Peyer's patch (tissue), 4 donors: ENCODE measurements around the gene DNMT3B. TPM values are rescaled to one million over a fixed set of nuclear protein-coding genes. Genes with fewer than 3 reads are reported as not detected.

Source experiments
- DNase-seq, 3 donors: peaks; one replicate each; pipeline ENCODE4 v3.0.0-alpha.2; 2017 to 2019
- H3K27ac ChIP-seq, 4 donors: fragments of 200-600 bp; sonication (generic); one replicate each; pipeline ENCODE4 v1.5.1; 2016 to 2019
- H3K27me3 ChIP-seq, 2 donors: fragments of 200-600 bp; sonication (generic); one replicate each; pipeline ENCODE4 v1.5.1; 2019
- H3K36me3 ChIP-seq, 3 donors: fragments of 200-600 bp; sonication (generic); one replicate each; pipeline ENCODE4 v1.5.1; 2016 to 2019
- H3K4me1 ChIP-seq, 4 donors: fragments of 200-600 bp; sonication (generic); one replicate each; pipeline ENCODE4 v1.5.1; 2016 to 2019
- H3K4me3 ChIP-seq, 4 donors: fragments of 200-600 bp; sonication (generic); 1 replicate in 3 of 4; 2 replicates in 1 of 4; pipeline ENCODE4 v1.5.1; 2016 to 2019; ENCODE audit warnings: mild to moderate bottlenecking in 1 of 4
- H3K9me3 ChIP-seq, 4 donors: fragments of 200-600 bp; sonication (generic); one replicate each; pipeline ENCODE4 v1.5.1; 2016 to 2019; ENCODE audit warnings: mild to moderate bottlenecking in 1 of 4
- CTCF ChIP-seq, 6 experiments: fragments of 450-650 bp in 4 of 6; fragments of 200-600 bp in 2 of 6; sonication (generic) in 1 of 6; IDR thresholded peaks; one replicate each; pipeline ENCODE4 v1.5.1; 2017 to 2019; ENCODE audit warnings: antibody characterized with exemption in 6 of 6, mild to moderate bottlenecking in 3 of 6, moderate library complexity in 1 of 6
- POLR2A ChIP-seq, 2 donors: fragments of 450-650 bp; IDR thresholded peaks; one replicate each; pipeline ENCODE4 v1.5.1; 2017; ENCODE audit warnings: antibody characterized with exemption in 2 of 2, mild to moderate bottlenecking in 2 of 2, moderate library complexity in 2 of 2
- total RNA-seq, 4 donors: library from RNA; depleted of rRNA; stranded (reverse); fragments of >200 nt; gene quantifications; one replicate each; pipeline ENCODE4 v1.1.0, GENCODE V29; 2016

The DNMT3B gene
- total RNA-seq, 4 donors from 2014 or later = 0.67 to 4.1 (median 0.86) TPM

- H3K36me3 ChIP-seq = no peaks in the 10 kb centered on the region
- H3K4me3 ChIP-seq = no peak overlapping the region
- H3K9me3 ChIP-seq = no peaks in the 10 kb centered on the region
- no peak for DNase-seq
- TF ChIP-seq CTCF (IDR thresholded peaks at IDR 0.05) = no peak
- no peak for TF ChIP-seq POLR2A (IDR thresholded peaks at IDR 0.05)
- H3K4me1 ChIP-seq = no peaks in the 10 kb centered on the region
- no peak overlapping the region for H3K27ac ChIP-seq
- H3K27me3 ChIP-seq = no peaks in the 10 kb centered on the region
Observed at GRCh38 chr20:32803092-32803491, 40.9 kb downstream of the DNMT3B start.

GRCh38 chr20:32804022-32804715 is 42.0 kb downstream of the DNMT3B start:
- Histone ChIP-seq H3K36me3 (no peaks in the 10 kb centered on the region), H3K27ac (no peak overlapping the region), H3K27me3 (no peaks in the 10 kb centered on the region), H3K4me3 (no peak overlapping the region), H3K9me3 (no peaks in the 10 kb centered on the region), H3K4me1 (no peaks in the 10 kb centered on the region)
- no peak for TF ChIP-seq CTCF (IDR thresholded peaks at IDR 0.05)
- TF ChIP-seq POLR2A (IDR thresholded peaks at IDR 0.05) = no peak
- DNase-seq = no peak

- Histone ChIP-seq H3K36me3 (no peaks in the 10 kb centered on the region), H3K27me3 (no peaks in the 10 kb centered on the region), H3K9me3 (no peaks in the 10 kb centered on the region), H3K4me1 (no peaks in the 10 kb centered on the region), H3K27ac (peak overlapping the region in 2 of 4 donors; percentile 5 to 31), H3K4me3 (no peak overlapping the region)
- TF ChIP-seq POLR2A (IDR thresholded peaks at IDR 0.05) (no peak), CTCF (IDR thresholded peaks at IDR 0.05) (no peak)
- DNase-seq = no peak
Observed at GRCh38 chr20:32804817-32805216, 42.6 kb downstream of the DNMT3B start.

GRCh38 chr20:32805721-32806120 is 43.5 kb downstream of the DNMT3B start:
- Histone ChIP-seq H3K9me3 (no peaks in the 10 kb centered on the region), H3K36me3 (no peaks in the 10 kb centered on the region), H3K4me3 (no peak overlapping the region), H3K4me1 (no peaks in the 10 kb centered on the region), H3K27me3 (no peaks in the 10 kb centered on the region), H3K27ac (peak overlapping the region in 1 of 4 donors; percentile 31)
- DNase-seq = no peak
- TF ChIP-seq CTCF (IDR thresholded peaks at IDR 0.05) (no peak), POLR2A (IDR thresholded peaks at IDR 0.05) (no peak)

GRCh38 chr20:32806356-32806755 is 44.2 kb downstream of the DNMT3B start:
- no peak for TF ChIP-seq CTCF (IDR thresholded peaks at IDR 0.05)
- TF ChIP-seq POLR2A (IDR thresholded peaks at IDR 0.05) = no peak
- H3K36me3 ChIP-seq = no peaks in the 10 kb centered on the region
- no peaks in the 10 kb centered on the region for H3K27me3 ChIP-seq
- H3K4me1 ChIP-seq = no peaks in the 10 kb centered on the region
- H3K9me3 ChIP-seq = no peaks in the 10 kb centered on the region
- H3K27ac ChIP-seq = peak overlapping the region in 2 of 4 donors; percentile 18 to 31
- H3K4me3 ChIP-seq = no peak overlapping the region
- no peak for DNase-seq
